ENCODE measurements around the gene ZNRF1.
"Not testable (repeated sequence)": the region's sequence is repeated elsewhere in the genome, so short reads cannot be mapped to it uniquely, and the experiment has no call there.

Gene ZNRF1

GRCh38 chr16:75012380-75013081 is 13.7 kb downstream of the ZNRF1 start:
- peak overlapping the region; percentile 83 for H3K4me3 ChIP-seq (ENCODE audit: low read length)
- no peak for TF ChIP-seq ZNF274 (IDR thresholded peaks at IDR 0.05; ENCODE audit: low read depth, low read length)

GRCh38 chr16:75013123-75013522 is 14.3 kb downstream of the ZNRF1 start:
- not testable (repeated sequence) for H3K4me3 ChIP-seq (ENCODE audit: low read length)

GRCh38 chr16:75014318-75014717 is 15.5 kb downstream of the ZNRF1 start:
- no peak for TF ChIP-seq ZNF274 (IDR thresholded peaks at IDR 0.05; ENCODE audit: low read depth, low read length)
- H3K4me3 ChIP-seq (ENCODE audit: low read length) = no peak overlapping the region

- not testable (repeated sequence) for H3K4me3 ChIP-seq (ENCODE audit: low read length)
These were observed 17.7 kb downstream of the ZNRF1 start for GRCh38 chr16:75016451-75017081.

GRCh38 chr16:75017670-75018525 is 19.1 kb downstream of the ZNRF1 start:
- TF ChIP-seq ZNF274 (IDR thresholded peaks at IDR 0.05; ENCODE audit: low read depth, low read length) = no peak

GRCh38 chr16:75019007-75019406 is 20.2 kb downstream of the ZNRF1 start:
- TF ChIP-seq ZNF274 (IDR thresholded peaks at IDR 0.05; ENCODE audit: low read depth, low read length) = no peak
- H3K4me3 ChIP-seq (ENCODE audit: low read length) = no peak overlapping the region

More at GRCh38 chr16:75017670-75018525, 19.1 kb downstream of the ZNRF1 start:
- H3K4me3 ChIP-seq (ENCODE audit: low read length) = no peak overlapping the region

- H3K4me3 ChIP-seq (ENCODE audit: low read length) = no peak overlapping the region
- TF ChIP-seq ZNF274 (IDR thresholded peaks at IDR 0.05; ENCODE audit: low read depth, low read length) = no peak
These were observed 20.8 kb downstream of the ZNRF1 start for GRCh38 chr16:75019586-75019985.

GRCh38 chr16:75021410-75021809 is 22.6 kb downstream of the ZNRF1 start:
- no peak for TF ChIP-seq ZNF274 (IDR thresholded peaks at IDR 0.05; ENCODE audit: low read depth, low read length)
- no peak overlapping the region for H3K4me3 ChIP-seq (ENCODE audit: low read length)

GRCh38 chr16:75022567-75022966 is 23.7 kb downstream of the ZNRF1 start:
- TF ChIP-seq ZNF274 (IDR thresholded peaks at IDR 0.05; ENCODE audit: low read depth, low read length) = no peak
- no peak overlapping the region for H3K4me3 ChIP-seq (ENCODE audit: low read length)

- no peak for TF ChIP-seq ZNF274 (IDR thresholded peaks at IDR 0.05; ENCODE audit: low read depth, low read length)
- H3K4me3 ChIP-seq (ENCODE audit: low read length) = no peak overlapping the region
These were observed 24.2 kb downstream of the ZNRF1 start for GRCh38 chr16:75023009-75023408.

GRCh38 chr16:75024182-75024581 is 25.4 kb downstream of the ZNRF1 start:
- peak overlapping the region; percentile 17; the same call in 1 of the 2 replicates for H3K4me3 ChIP-seq (ENCODE audit: low read length)
- no peak for TF ChIP-seq ZNF274 (IDR thresholded peaks at IDR 0.05; ENCODE audit: low read depth, low read length)

- H3K4me3 ChIP-seq (ENCODE audit: low read length) = peak overlapping the region; percentile 17; the same call in 1 of the 2 replicates
- no peak for TF ChIP-seq ZNF274 (IDR thresholded peaks at IDR 0.05; ENCODE audit: low read depth, low read length)
These were observed 25.8 kb downstream of the ZNRF1 start for GRCh38 chr16:75024594-75024993.

GRCh38 chr16:75025761-75026160 is 26.9 kb downstream of the ZNRF1 start:
- no peak overlapping the region for H3K4me3 ChIP-seq (ENCODE audit: low read length)
- TF ChIP-seq ZNF274 (IDR thresholded peaks at IDR 0.05; ENCODE audit: low read depth, low read length) = no peak

GRCh38 chr16:75026239-75026891 is 27.5 kb downstream of the ZNRF1 start:
- H3K4me3 ChIP-seq (ENCODE audit: low read length) = not testable (repeated sequence)
